H1 (cell line): ENCODE data around the gene FAM47A. TPM values are rescaled to one million over a fixed set of nuclear protein-coding genes. Genes with fewer than 3 reads are reported as not detected.

ENCODE experiments used
- CTCF ChIA-PET: fragments of 300-600 bp; sonication (Branson Sonifier 250); formaldehyde crosslinking; loops from one replicate; lab custom pipeline; 2021; ENCODE audit not compliant: partially characterized antibody; lab: Charles Lee
- POLR2A ChIA-PET: fragments of 300-600 bp; sonication (Branson Sonifier 250); formaldehyde crosslinking; loops from one replicate; lab custom pipeline; 2021; ENCODE audit warnings: inconsistent platforms; ENCODE audit not compliant: partially characterized antibody; lab: Charles Lee
- DNase-seq, 2 experiments: peaks; one replicate each; pipeline versions ENCODE4 v3.0.0 to v3.0.0-alpha.2; 2010 to 2022; ENCODE audit warnings: low spot score in 2 of 2, low read depth in 1 of 2, mixed read lengths in 1 of 2
- FAIRE-seq: peaks from 2 replicates; lab custom pipeline; 2011; peaks lifted over from hg19 to GRCh38; lab: Jason Lieb, UNC
- H2AFZ ChIP-seq: 2 replicates; pipeline ENCODE4 v1.8.1; 2012; ENCODE audit warnings: low read length, inconsistent platforms
- H2AK5ac ChIP-seq: 2 replicates; pipeline ENCODE4 v1.6.1; 2013; ENCODE audit warnings: low read depth, low read length
- H2BK120ac ChIP-seq: replicated peaks from 2 replicates; pipeline ENCODE3; 2013; ENCODE audit warnings: low read depth, low read length, inconsistent platforms
- H2BK12ac ChIP-seq: 2 replicates; pipeline ENCODE4 v1.6.1; 2013; ENCODE audit warnings: low read depth, low read length
- H2BK15ac ChIP-seq: 2 replicates; pipeline ENCODE4 v1.6.1; 2013; ENCODE audit warnings: low read length
- H2BK20ac ChIP-seq: 2 replicates; pipeline ENCODE4 v1.6.1; 2013; ENCODE audit warnings: low read length
- H2BK5ac ChIP-seq: 2 replicates; pipeline ENCODE4 v1.6.1; 2013; ENCODE audit warnings: low read depth, low read length
- H3K14ac ChIP-seq: 2 replicates; pipeline ENCODE4 v1.6.1; 2013; ENCODE audit warnings: inconsistent platforms; ENCODE audit not compliant: insufficient read length
- H3K18ac ChIP-seq: 2 replicates; pipeline ENCODE4 v1.6.1; 2013; ENCODE audit warnings: low read length; ENCODE audit errors: extremely low read depth
- H3K23ac ChIP-seq: 2 replicates; pipeline ENCODE4 v1.6.1; 2013; ENCODE audit warnings: inconsistent platforms; ENCODE audit not compliant: insufficient read length
- H3K23me2 ChIP-seq: 2 replicates; pipeline ENCODE4 v1.6.1; 2013; ENCODE audit warnings: low read depth, low read length
- H3K27ac ChIP-seq: 2 replicates; pipeline ENCODE4 v1.6.1; 2011; ENCODE audit warnings: low read depth, low read length, inconsistent platforms
- H3K27me3 ChIP-seq, 4 experiments: replicated peaks in 1 of 4; 1 replicate in 1 of 4; 2 replicates in 3 of 4; pipeline versions ENCODE4 v1.6.1 to v1.8.1; 2011 to 2013; ENCODE audit warnings: low read length in 3 of 4, mild to moderate bottlenecking in 3 of 4, inconsistent platforms in 2 of 4, mixed read lengths in 2 of 4, moderate library complexity in 1 of 4; ENCODE audit not compliant: control insufficient read depth in 3 of 4, insufficient read depth in 3 of 4; ENCODE audit errors: extremely low read depth in 1 of 4
- H3K36me3 ChIP-seq, 4 experiments: 2 replicates each; pipeline versions ENCODE4 v1.6.1 to v1.8.1; 2011 to 2013; ENCODE audit warnings: mild to moderate bottlenecking in 4 of 4, low read length in 3 of 4, moderate library complexity in 2 of 4, control low read depth in 1 of 4, inconsistent platforms in 1 of 4; ENCODE audit not compliant: insufficient read depth in 4 of 4, control insufficient read depth in 2 of 4
- H3K4ac ChIP-seq: replicated peaks from 2 replicates; pipeline ENCODE3; 2013; ENCODE audit warnings: low read length, low read depth, mixed read lengths, inconsistent platforms; ENCODE audit not compliant: insufficient read length
- H3K4me1 ChIP-seq, 4 experiments: replicated peaks in 1 of 4; 1 replicate in 1 of 4; 2 replicates in 3 of 4; pipeline versions ENCODE4 v1.6.1 to v1.8.1; 2011 to 2013; ENCODE audit warnings: low read length in 3 of 4, inconsistent platforms in 2 of 4, mixed read lengths in 1 of 4; ENCODE audit not compliant: insufficient read depth in 4 of 4, control insufficient read depth in 3 of 4
- H3K4me2 ChIP-seq, 2 experiments: 2 replicates each; pipeline versions ENCODE4 v1.6.1 to v1.8.1; 2011 to 2013; ENCODE audit warnings: low read depth in 2 of 2, low read length in 2 of 2, control low read depth in 1 of 2, inconsistent platforms in 1 of 2, mild to moderate bottlenecking in 1 of 2; ENCODE audit not compliant: insufficient read depth in 1 of 2
- H3K4me3 ChIP-seq, 4 experiments: fragments of 200-600, 300-600 bp in 1 of 4; sonication (generic), shearing (Covaris generic), sonication (Bioruptor Twin) in 1 of 4; 2 replicates each; pipeline versions ENCODE4 v1.5.1 to v1.8.1; 2011 to 2016; ENCODE audit warnings: low read length in 4 of 4, low read depth in 3 of 4, control low read depth in 2 of 4, inconsistent platforms in 2 of 4, mild to moderate bottlenecking in 2 of 4, mixed read lengths in 1 of 4, moderate library complexity in 1 of 4; ENCODE audit not compliant: insufficient read depth in 2 of 4; ENCODE audit errors: extremely low read depth in 1 of 4
- H3K56ac ChIP-seq: replicated peaks from 2 replicates; pipeline ENCODE3; 2013; ENCODE audit warnings: low read depth, mild to moderate bottlenecking, mixed read lengths, low read length, inconsistent platforms; ENCODE audit not compliant: insufficient read length
- H3K79me1 ChIP-seq: 2 replicates; pipeline ENCODE4 v1.6.1; 2013; ENCODE audit warnings: low read depth, low read length, control low read depth
- H3K79me2 ChIP-seq, 2 experiments: 2 replicates each; pipeline versions ENCODE4 v1.6.1 to v1.8.1; 2012 to 2013; ENCODE audit warnings: low read length in 2 of 2, mild to moderate bottlenecking in 2 of 2, inconsistent platforms in 1 of 2; ENCODE audit not compliant: insufficient read depth in 2 of 2, control insufficient read depth in 1 of 2
- H3K9ac ChIP-seq, 4 experiments: replicated peaks in 1 of 4; 1 replicate in 1 of 4; 2 replicates in 3 of 4; pipeline versions ENCODE4 v1.6.1 to v1.8.1; 2011 to 2013; ENCODE audit warnings: low read depth in 3 of 4, low read length in 3 of 4, control low read depth in 2 of 4, mild to moderate bottlenecking in 2 of 4, moderate library complexity in 2 of 4, inconsistent platforms in 1 of 4; ENCODE audit errors: extremely low read depth in 1 of 4
- H3K9me3 ChIP-seq, 2 experiments: 2 replicates each; pipeline versions ENCODE4 v1.6.1 to v1.8.1; 2012 to 2013; ENCODE audit warnings: mild to moderate bottlenecking in 2 of 2, moderate library complexity in 2 of 2, control low read depth in 1 of 2, inconsistent platforms in 1 of 2, low read depth in 1 of 2, low read length in 1 of 2, mixed read lengths in 1 of 2; ENCODE audit not compliant: insufficient read depth in 2 of 2
- H4K20me1 ChIP-seq, 2 experiments: replicated peaks in 1 of 2; 2 replicates each; pipeline versions ENCODE3 to v1.8.1; 2011 to 2013; ENCODE audit warnings: inconsistent platforms in 2 of 2, low read length in 2 of 2, mild to moderate bottlenecking in 1 of 2; ENCODE audit not compliant: insufficient read depth in 2 of 2, control insufficient read depth in 1 of 2
- H4K5ac ChIP-seq: 2 replicates; pipeline ENCODE4 v1.6.1; 2013; ENCODE audit warnings: low read length, low read depth, mixed read lengths, inconsistent platforms; ENCODE audit not compliant: insufficient read length
- H4K8ac ChIP-seq: 2 replicates; pipeline ENCODE4 v1.8.0; 2013; ENCODE audit warnings: mild to moderate bottlenecking, moderate library complexity, low read length, inconsistent platforms; ENCODE audit not compliant: insufficient read depth; ENCODE audit errors: extremely low read depth
- H4K91ac ChIP-seq: replicated peaks from 2 replicates; pipeline ENCODE3; 2013; ENCODE audit warnings: low read length, mixed read lengths, inconsistent platforms; ENCODE audit not compliant: insufficient read length
- ASH2L ChIP-seq: fragments of 200-600, 300-600 bp; sonication (generic); IDR thresholded peaks from one replicate; pipeline ENCODE4 v1.7.1; 2017; ENCODE audit warnings: low read length
- CBX5 ChIP-seq: fragments of 300-800, 300-1000 bp; sonication (generic); IDR thresholded peaks from 2 replicates; pipeline ENCODE4 v1.7.1; 2016; ENCODE audit warnings: antibody characterized with exemption, low read length, low read depth
- CHD2 ChIP-seq: IDR thresholded peaks from 2 replicates; pipeline ENCODE4 v1.6.1; 2012; ENCODE audit warnings: low read length, improper control_type of control experiment
- CTBP2 ChIP-seq: IDR thresholded peaks from 2 replicates; pipeline ENCODE4 v1.7.0; 2011; ENCODE audit warnings: borderline replicate concordance, mild to moderate bottlenecking, moderate library complexity, mixed read lengths, low read length; ENCODE audit not compliant: insufficient read depth, insufficient read length
- EGR1 ChIP-seq: IDR thresholded peaks from 2 replicates; pipeline ENCODE4 v1.6.1; 2011; ENCODE audit warnings: low read depth, low read length, borderline replicate concordance
- JUN ChIP-seq: IDR thresholded peaks from 2 replicates; pipeline ENCODE4 v1.6.1; 2011; ENCODE audit warnings: low read depth, mild to moderate bottlenecking, improper control_type of control experiment, low read length
- KDM1A ChIP-seq: fragments of 200-600, 300-600 bp; sonication (generic); IDR thresholded peaks from 2 replicates; pipeline ENCODE4 v1.7.1; 2016; ENCODE audit warnings: mild to moderate bottlenecking, low read length, borderline replicate concordance
- KDM4A ChIP-seq: IDR thresholded peaks from one replicate; pipeline ENCODE4 v1.7.1; 2012; ENCODE audit warnings: low read depth, mild to moderate bottlenecking, moderate library complexity, low read length, inconsistent platforms; ENCODE audit not compliant: severe bottlenecking
- KDM5A ChIP-seq: fragments of 200-600 bp; IDR thresholded peaks from 2 replicates; pipeline ENCODE4 v1.7.1; 2012; ENCODE audit warnings: mild to moderate bottlenecking, low read length, inconsistent platforms, mixed read lengths
- NRF1 ChIP-seq: IDR thresholded peaks from 2 replicates; pipeline ENCODE4 v1.6.1; 2011; ENCODE audit warnings: mild to moderate bottlenecking, low read depth, low read length, improper control_type of control experiment
- POLR2A ChIP-seq, 2 experiments: IDR thresholded peaks; 1 replicate in 1 of 2; 2 replicates in 1 of 2; pipeline ENCODE4 v1.6.1; 2011; ENCODE audit warnings: low read depth in 2 of 2, low read length in 2 of 2, mild to moderate bottlenecking in 2 of 2; ENCODE audit errors: control extremely low read depth in 1 of 2
- RNF2 ChIP-seq: fragments of 200-900, 300-1000 bp; sonication (generic); IDR thresholded peaks from 2 replicates; pipeline ENCODE4 v1.7.1; 2016; ENCODE audit warnings: borderline replicate concordance, low read depth, mild to moderate bottlenecking, antibody characterized with exemption, low read length; ENCODE audit not compliant: poor library complexity, severe bottlenecking; ENCODE audit errors: missing control alignments
- SIRT6 ChIP-seq: IDR thresholded peaks from one replicate; pipeline ENCODE4 v1.7.1; 2012; ENCODE audit warnings: low read length, inconsistent platforms
- SP2 ChIP-seq: IDR thresholded peaks from 2 replicates; pipeline ENCODE4 v1.6.1; 2012; ENCODE audit warnings: mild to moderate bottlenecking, low read length, inconsistent platforms
- YY1 ChIP-seq: IDR thresholded peaks from 2 replicates; pipeline ENCODE4 v1.6.1; 2011; ENCODE audit warnings: low read depth, mild to moderate bottlenecking, low read length
- WGBS, 2 experiments: shearing (Covaris generic) in 1 of 2; methylation state at CpG; one replicate each; pipeline versions ENCODE4 v1.1.6 to v1.1.7; 2013 to 2015; ENCODE audit warnings: low lambda C conversion rate in 2 of 2, mixed read lengths in 2 of 2, inconsistent platforms in 1 of 2, low coverage in 1 of 2, missing lambda C conversion rate in 1 of 2; ENCODE audit not compliant: insufficient replicate concordance in 2 of 2, insufficient coverage in 1 of 2, insufficient read length in 1 of 2; ENCODE audit errors: extremely low coverage in 1 of 2, missing lambda C conversion rate in 1 of 2; 5-methylcytosine and 5-hydroxymethylcytosine counted together
- polyA plus RNA-seq, 7 experiments: library from polyadenylated mRNA; depleted of rRNA in 3 of 7; stranded (reverse) in 5 of 7; unstranded in 2 of 7; fragments of >200 nt in 5 of 7; fragments of 200-250 nt in 2 of 7; gene quantifications; 1 replicate in 5 of 7; 2 replicates in 1 of 7; 4 replicates in 1 of 7; pipeline versions ENCODE4 v1.2.1 to v1.2.3, GENCODE V29; 2011 to 2013; ENCODE audit warnings: missing spikeins in 2 of 7, mixed read lengths in 2 of 7
- total RNA-seq: library from RNA; stranded (reverse); fragmentation: NEBNext Ultra II Directional; extraction: Animal tissue kit (Norgen Biotek cat#: 25700); gene quantifications from 2 replicates; pipeline ENCODE4 v1.2.1, GENCODE V29; 2021
- TF ChIP-seq, protein P1 (sequence below): IDR thresholded peaks from 2 replicates; pipeline ENCODE4 v1.6.1; 2012; ENCODE audit warnings: inconsistent platforms

The FAM47A gene
- total and polyA plus RNA-seq, 2 of the 8 experiments (the other 6 are each of a cell fraction or from before 2014, with no cell fraction given), result not detected

GRCh38 chrX:34130501-34130900, 1.6 kb downstream of the FAM47A start:
- WGBS, 2 experiments, result 98% methylated on average over 9 of the region's 29 CpGs; no CpG with 5 or more reads in 1 of the 2 experiments
- Histone ChIP-seq H2BK20ac (no peak overlapping the region), H3K27ac (no peak overlapping the region), H3K9me3 (peaks cover 0 to 8% of the 10 kb centered on the region in 2 experiments; a peak in 2 of 4 replicates), H3K79me1 (no peaks in the 10 kb centered on the region), H3K23ac (no peak overlapping the region), H3K56ac (no peak overlapping the region), H3K23me2 (no peaks in the 10 kb centered on the region), H2BK12ac (no peak overlapping the region), H3K9ac (no peak overlapping the region), H3K4me1 (no peaks in the 10 kb centered on the region), H3K36me3 (no peaks in the 10 kb centered on the region), H3K14ac (no peak overlapping the region), H2BK5ac (no peak overlapping the region), H4K20me1 (no peaks in the 10 kb centered on the region), H4K8ac (no peak overlapping the region; the same call in 1 of the 2 replicates), H4K91ac (no peak overlapping the region), H2AFZ (no peak overlapping the region), H2AK5ac (no peak overlapping the region), H3K4me2 (no peak overlapping the region), H3K4me3 (no peak overlapping the region), H3K27me3 (no peaks in the 10 kb centered on the region), H2BK15ac (no peak overlapping the region), H2BK120ac (no peak overlapping the region), H3K18ac (no peak overlapping the region), H4K5ac (no peak overlapping the region), H3K4ac (no peak overlapping the region), H3K79me2 (no peaks in the 10 kb centered on the region)
- ChIA-PET POLR2A (no interaction called here), CTCF (no interaction called here)
- DNase-seq (no peak), FAIRE-seq (no peak)
- TF ChIP-seq CHD2 (no peak), KDM4A (no peak), JUN (no peak), KDM1A (no peak), POLR2A (IDR thresholded peaks at IDR 0.05; ENCODE audit: control extremely low read depth in 1 of 2, low read depth in 2 of 2, low read length in 2 of 2) (no peak), YY1 (no peak), CTBP2 (no peak), SP2 (no peak), NRF1 (no peak), EGR1 (no peak), ASH2L (no peak), KDM5A (no peak), SIRT6 (no peak), CBX5 (no peak), RNF2 (no peak)
- TF ChIP-seq, protein P1, sequence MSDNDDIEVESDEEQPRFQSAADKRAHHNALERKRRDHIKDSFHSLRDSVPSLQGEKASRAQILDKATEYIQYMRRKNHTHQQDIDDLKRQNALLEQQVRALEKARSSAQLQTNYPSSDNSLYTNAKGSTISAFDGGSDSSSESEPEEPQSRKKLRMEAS, result no peak
